ENCODE results near the gene STEAP3. TPM values are rescaled to one million over a fixed set of nuclear protein-coding genes. Genes with fewer than 3 reads are reported as not detected.
"Not testable (repeated sequence)": the region's sequence is repeated elsewhere in the genome, so short reads cannot be mapped to it uniquely, and the experiment has no call there.

STEAP3 gene
- total RNA-seq, 1 donor from 2014 or later: 11.8 TPM

- peak; percentile 96 for TF ChIP-seq CTCF (IDR thresholded peaks at IDR 0.05; ENCODE audit: insufficient read depth, low read length, severe bottlenecking)
- DNase-seq (ENCODE audit: low read depth) (peak; percentile 48), FAIRE-seq (no peak)
- Histone ChIP-seq H3K4me3 (ENCODE audit: low read depth, low read length) (no peak overlapping the region), H3K27me3 (ENCODE audit: control insufficient read depth, insufficient read depth, low read length) (no peaks in the 10 kb centered on the region), H3K36me3 (ENCODE audit: control insufficient read depth, insufficient read depth, low read length) (peaks cover 5% of the 10 kb centered on the region)
These were observed 41.4 kb downstream of the STEAP3 start for GRCh38 chr2:119264781-119265692.

DNA sequence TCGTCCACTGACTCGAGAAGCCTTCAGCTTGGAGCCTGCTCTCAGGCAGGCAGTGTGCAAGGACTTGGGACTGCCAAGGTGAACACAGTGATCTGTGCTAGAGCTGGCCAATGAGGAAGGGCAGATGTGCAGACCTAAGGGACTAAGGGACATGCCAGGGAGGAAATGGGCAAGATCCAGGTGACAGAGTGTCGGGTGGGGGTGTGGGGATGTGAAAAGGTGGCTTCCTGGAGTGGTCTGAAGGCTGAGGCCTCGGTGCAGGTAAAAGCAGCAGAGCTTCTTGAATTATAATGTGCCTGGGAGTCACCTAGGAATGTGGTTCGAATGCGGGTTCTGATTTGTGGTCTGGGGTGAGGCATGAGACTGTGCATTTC, 42.0 kb downstream of the STEAP3 start:
- no peak for TF ChIP-seq CTCF (IDR thresholded peaks at IDR 0.05; ENCODE audit: insufficient read depth, low read length, severe bottlenecking)
- H3K4me3 ChIP-seq (ENCODE audit: low read depth, low read length): no peak overlapping the region
- FAIRE-seq (no peak), DNase-seq (ENCODE audit: low read depth) (no peak)
- H3K36me3 ChIP-seq (ENCODE audit: control insufficient read depth, insufficient read depth, low read length): peaks cover 5% of the 10 kb centered on the region
- no peaks in the 10 kb centered on the region for H3K27me3 ChIP-seq (ENCODE audit: control insufficient read depth, insufficient read depth, low read length)

- no peak for FAIRE-seq
- no peak for DNase-seq (ENCODE audit: low read depth)
- H3K27me3 ChIP-seq (ENCODE audit: control insufficient read depth, insufficient read depth, low read length): no peaks in the 10 kb centered on the region
- peaks cover 5% of the 10 kb centered on the region for H3K36me3 ChIP-seq (ENCODE audit: control insufficient read depth, insufficient read depth, low read length)
- no peak overlapping the region for H3K4me3 ChIP-seq (ENCODE audit: low read depth, low read length)
- TF ChIP-seq CTCF (IDR thresholded peaks at IDR 0.05; ENCODE audit: insufficient read depth, low read length, severe bottlenecking): no peak
These were observed 42.5 kb downstream of the STEAP3 start for GRCh38 chr2:119266091-119266589.

GRCh38 chr2:119267604-119268003, 44.0 kb downstream of the STEAP3 start:
- Histone ChIP-seq H3K4me3 (ENCODE audit: low read depth, low read length) (no peak overlapping the region), H3K36me3 (ENCODE audit: control insufficient read depth, insufficient read depth, low read length) (peaks cover 5% of the 10 kb centered on the region), H3K27me3 (ENCODE audit: control insufficient read depth, insufficient read depth, low read length) (no peaks in the 10 kb centered on the region)
- no peak for TF ChIP-seq CTCF (IDR thresholded peaks at IDR 0.05; ENCODE audit: insufficient read depth, low read length, severe bottlenecking)
- DNase-seq (ENCODE audit: low read depth) (no peak), FAIRE-seq (no peak)

DNA sequence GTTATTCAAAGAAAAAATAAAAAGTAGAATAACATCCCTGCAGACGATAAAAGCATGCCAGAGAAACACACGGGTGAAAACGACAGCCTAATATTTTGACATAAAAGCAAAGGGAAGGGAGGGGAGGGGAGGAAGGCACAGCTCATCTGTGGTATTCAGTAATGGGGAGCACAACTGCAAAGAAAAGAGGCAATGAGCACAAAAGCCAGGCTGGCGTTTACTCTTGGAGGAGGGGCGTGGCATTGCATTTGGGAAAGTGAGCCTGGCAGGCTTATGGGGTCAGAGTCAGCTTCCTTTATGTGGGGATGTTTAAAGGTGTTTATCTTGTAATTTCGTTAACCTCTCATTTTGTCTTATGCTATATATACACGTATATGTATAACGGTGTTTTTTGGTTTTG, 53.2 kb downstream of the STEAP3 start:
- TF ChIP-seq CTCF (IDR thresholded peaks at IDR 0.05; ENCODE audit: insufficient read depth, low read length, severe bottlenecking): no peak
- DNase-seq (ENCODE audit: low read depth) (no peak), FAIRE-seq (no peak)
- Histone ChIP-seq H3K27me3 (ENCODE audit: control insufficient read depth, insufficient read depth, low read length) (no peaks in the 10 kb centered on the region), H3K36me3 (ENCODE audit: control insufficient read depth, insufficient read depth, low read length) (no peaks in the 10 kb centered on the region), H3K4me3 (ENCODE audit: low read depth, low read length) (no peak overlapping the region)

GRCh38 chr2:119278385-119278784, 54.8 kb downstream of the STEAP3 start:
- FAIRE-seq; DNase-seq (ENCODE audit: low read depth); H3K4me3 ChIP-seq (ENCODE audit: low read depth, low read length); H3K27me3 ChIP-seq (ENCODE audit: control insufficient read depth, insufficient read depth, low read length); H3K36me3 ChIP-seq (ENCODE audit: control insufficient read depth, insufficient read depth, low read length): not testable (repeated sequence)

All from bronchial epithelial cell (primary cell).